ENCODE results near the gene IRAK3.
A peak's percentile ranks its signal among the peaks of the same experiment; 100 is the strongest.
"Not testable (repeated sequence)": the region's sequence is repeated elsewhere in the genome, so short reads cannot be mapped to it uniquely, and the experiment has no call there.

The IRAK3 gene

GRCh38 chr12:66296176-66296683 lies 107.2 kb downstream of the IRAK3 start:
- no peak for TF ChIP-seq CTCF (IDR thresholded peaks at IDR 0.05; ENCODE audit: insufficient read depth, missing control alignments)
- FAIRE-seq (no peak), DNase-seq (ENCODE audit: insufficient read length, low spot score) (no peak)

GRCh38 chr12:66297080-66297479 lies 108.1 kb downstream of the IRAK3 start:
- TF ChIP-seq CTCF (IDR thresholded peaks at IDR 0.05; ENCODE audit: insufficient read depth, missing control alignments) = no peak
- no peak for FAIRE-seq

GRCh38 chr12:66297923-66298322 lies 108.9 kb downstream of the IRAK3 start:
- no peak for FAIRE-seq
- no peak for TF ChIP-seq CTCF (IDR thresholded peaks at IDR 0.05; ENCODE audit: insufficient read depth, missing control alignments)
- no peak for DNase-seq (ENCODE audit: insufficient read length, low spot score)

More at GRCh38 chr12:66297080-66297479, 108.1 kb downstream of the IRAK3 start:
- no peak for DNase-seq (ENCODE audit: insufficient read length, low spot score)

- TF ChIP-seq CTCF (IDR thresholded peaks at IDR 0.05; ENCODE audit: insufficient read depth, missing control alignments) = no peak
- FAIRE-seq (peak; percentile 68), DNase-seq (ENCODE audit: insufficient read length, low spot score) (peak; percentile 46)
Measured at GRCh38 chr12:66301944-66302826, 113.2 kb downstream of the IRAK3 start, which contains the start of gene HELB. HELB (plus strand) TSS chr12:66302493; CDS start chr12:66302604, 111 bp downstream.

- FAIRE-seq (no peak), DNase-seq (ENCODE audit: insufficient read length, low spot score) (no peak)
- no peak for TF ChIP-seq CTCF (IDR thresholded peaks at IDR 0.05; ENCODE audit: insufficient read depth, missing control alignments)
Measured at GRCh38 chr12:66302827-66303169, 113.8 kb downstream of the IRAK3 start.

- FAIRE-seq; DNase-seq (ENCODE audit: insufficient read length, low spot score): not testable (repeated sequence)
Measured at GRCh38 chr12:66303316-66303804, 114.3 kb downstream of the IRAK3 start.

All from D721Med (cell line).